Measurements from ENCODE around the gene PCSK5. TPM values are rescaled to one million over a fixed set of nuclear protein-coding genes. Genes with fewer than 3 reads are reported as not detected.
A peak's percentile ranks its signal among the peaks of the same experiment; 100 is the strongest.

PCSK5 gene
- total and polyA plus RNA-seq, 10 donors = 0.28 to 8.1 (median 5.5) TPM

- TF ChIP-seq POLR2A (IDR thresholded peaks at IDR 0.05) (peak in 2 of 3 donors; percentile 33 to 72), POLR2AphosphoS5 (IDR thresholded peaks at IDR 0.05) (peak; percentile 79 to 88 (median 85))
- TF ChIP-seq, protein P1, sequence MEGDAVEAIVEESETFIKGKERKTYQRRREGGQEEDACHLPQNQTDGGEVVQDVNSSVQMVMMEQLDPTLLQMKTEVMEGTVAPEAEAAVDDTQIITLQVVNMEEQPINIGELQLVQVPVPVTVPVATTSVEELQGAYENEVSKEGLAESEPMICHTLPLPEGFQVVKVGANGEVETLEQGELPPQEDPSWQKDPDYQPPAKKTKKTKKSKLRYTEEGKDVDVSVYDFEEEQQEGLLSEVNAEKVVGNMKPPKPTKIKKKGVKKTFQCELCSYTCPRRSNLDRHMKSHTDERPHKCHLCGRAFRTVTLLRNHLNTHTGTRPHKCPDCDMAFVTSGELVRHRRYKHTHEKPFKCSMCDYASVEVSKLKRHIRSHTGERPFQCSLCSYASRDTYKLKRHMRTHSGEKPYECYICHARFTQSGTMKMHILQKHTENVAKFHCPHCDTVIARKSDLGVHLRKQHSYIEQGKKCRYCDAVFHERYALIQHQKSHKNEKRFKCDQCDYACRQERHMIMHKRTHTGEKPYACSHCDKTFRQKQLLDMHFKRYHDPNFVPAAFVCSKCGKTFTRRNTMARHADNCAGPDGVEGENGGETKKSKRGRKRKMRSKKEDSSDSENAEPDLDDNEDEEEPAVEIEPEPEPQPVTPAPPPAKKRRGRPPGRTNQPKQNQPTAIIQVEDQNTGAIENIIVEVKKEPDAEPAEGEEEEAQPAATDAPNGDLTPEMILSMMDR (IDR thresholded peaks at IDR 0.05 in 8 of 11, conservative IDR thresholded peaks at IDR 0.05 in 3 of 11) = peak in 10 of 11 experiments; percentile 27 to 69 (median 43)
- H3K27me3 ChIP-seq (replicated peaks in 1 of 7) = no peaks in the 10 kb centered on the region
- intact Hi-C loops (cut with DNase I; ENCODE audit: low total_unique reads) = no loop called here
Observed at GRCh38 chr9:76394195-76394959, 503.9 kb downstream of the PCSK5 start, which contains the start of gene RFK. Gene RFK, minus strand, starts transcription at chr9:76394426. Its CDS starts 255 bp downstream, at chr9:76394171.

DNA sequence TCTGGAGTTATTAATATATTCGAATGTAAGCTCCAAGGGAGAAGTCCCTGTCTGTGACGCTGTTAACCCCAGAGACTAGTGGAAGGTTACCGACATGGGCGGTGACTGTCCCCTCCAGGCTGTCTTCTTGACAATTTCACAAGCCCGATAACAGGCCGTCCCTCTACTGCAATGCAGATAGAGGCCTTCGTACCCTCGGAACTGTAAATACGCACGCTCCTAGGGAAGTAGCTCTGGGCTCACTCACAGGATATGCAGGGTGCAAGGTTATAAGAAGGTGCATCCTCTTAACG is 504.4 kb downstream of the PCSK5 start:
- no peaks in the 10 kb centered on the region for H3K36me3 ChIP-seq
- peaks cover 0 to 6% (median 0%) of the 10 kb centered on the region in 8 donors for H3K9me3 ChIP-seq
- DNase-seq = no peak
- intact Hi-C loops (cut with DNase I; ENCODE audit: low total_unique reads) = no loop called here
- WGBS, 5 donors = 0 to 2% (median 1%) methylated on average over 11 of the region's 11 CpGs
- H3K27ac ChIP-seq = peak overlapping the region; percentile 85 to 96 (median 92)
- H3K27me3 ChIP-seq (replicated peaks in 1 of 7) = no peaks in the 10 kb centered on the region
- TF ChIP-seq, protein P1 (IDR thresholded peaks at IDR 0.05 in 8 of 11, conservative IDR thresholded peaks at IDR 0.05 in 3 of 11) = peak in 1 of 11 experiments; percentile 3
- TF ChIP-seq POLR2A (IDR thresholded peaks at IDR 0.05) = peak in 1 of 3 donors; percentile 18
- no peak for TF ChIP-seq POLR2AphosphoS5 (IDR thresholded peaks at IDR 0.05)
- peaks cover 3 to 41% (median 30%) of the 10 kb centered on the region in 6 donors for H3K4me1 ChIP-seq
- H3K4me3 ChIP-seq = peak overlapping the region; percentile 62 to 99 (median 94)

More at GRCh38 chr9:76394195-76394959, 503.9 kb downstream of the PCSK5 start, which contains the start of gene RFK:
- H3K4me1 ChIP-seq = peaks cover 3 to 41% (median 30%) of the 10 kb centered on the region in 6 donors
- H3K27ac ChIP-seq = peak within 1 kb of the TSS; percentile 85 to 96 (median 92)
- peak; percentile 98 for DNase-seq
- peaks cover 0 to 4% (median 0%) of the 10 kb centered on the region in 6 donors for H3K36me3 ChIP-seq
- H3K9me3 ChIP-seq = peaks cover 0 to 6% (median 0%) of the 10 kb centered on the region in 8 donors
- WGBS, 5 donors = 0 to 1% (median 0%) methylated on average over 26 to 81 of the region's 81 CpGs
- peak within 1 kb of the TSS; percentile 62 to 99 (median 94) for H3K4me3 ChIP-seq

DNA sequence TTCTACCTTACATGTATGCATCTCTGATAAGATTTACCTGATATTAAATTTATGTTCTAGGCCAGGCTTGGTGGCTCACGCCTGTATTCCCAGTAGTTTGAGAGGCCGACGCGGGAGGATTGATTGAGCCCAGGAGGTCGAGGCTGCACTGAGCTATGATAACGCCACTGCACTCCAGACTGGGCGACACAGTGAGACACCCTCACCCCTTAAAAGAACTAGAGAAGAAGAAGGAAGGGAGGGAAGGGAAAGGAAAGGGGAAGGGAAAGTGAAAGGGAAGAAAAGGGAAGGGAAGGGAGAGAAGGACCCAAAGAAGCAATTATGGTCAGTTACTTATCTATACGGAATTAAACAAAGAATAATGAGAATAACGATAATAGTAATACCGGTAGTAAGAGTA is 504.9 kb downstream of the PCSK5 start:
- H3K4me3 ChIP-seq = peak overlapping the region in 6 of 8 donors; percentile 65 to 99 (median 94)
- TF ChIP-seq, protein P1 (IDR thresholded peaks at IDR 0.05 in 8 of 11, conservative IDR thresholded peaks at IDR 0.05 in 3 of 11) = no peak
- TF ChIP-seq POLR2AphosphoS5 (IDR thresholded peaks at IDR 0.05) = no peak
- TF ChIP-seq POLR2A (IDR thresholded peaks at IDR 0.05) = no peak
- no peaks in the 10 kb centered on the region for H3K36me3 ChIP-seq
- H3K27ac ChIP-seq = peak overlapping the region; percentile 85 to 96 (median 92)
- peaks cover 3 to 41% (median 29%) of the 10 kb centered on the region in 6 donors for H3K4me1 ChIP-seq
- intact Hi-C loops (cut with DNase I; ENCODE audit: low total_unique reads) = no loop called here
- WGBS, 5 donors = 72 to 80% (median 79%) methylated on average over 10 of the region's 10 CpGs
- peaks cover 0 to 6% (median 0%) of the 10 kb centered on the region in 8 donors for H3K9me3 ChIP-seq
- peak; percentile 78 for DNase-seq
- no peaks in the 10 kb centered on the region for H3K27me3 ChIP-seq (replicated peaks in 1 of 7)

- no peak overlapping the region for H3K4me3 ChIP-seq
- 91 to 97% (median 92%) methylated on average over 6 of the region's 6 CpGs for whole genome bisulfite sequencing, 5 donors
- H3K27me3 ChIP-seq (replicated peaks in 1 of 7) = no peaks in the 10 kb centered on the region
- H3K9me3 ChIP-seq = peaks cover 0 to 6% (median 0%) of the 10 kb centered on the region in 8 donors
- peaks cover 3 to 35% (median 26%) of the 10 kb centered on the region in 6 donors for H3K4me1 ChIP-seq
- H3K36me3 ChIP-seq = no peaks in the 10 kb centered on the region
- H3K27ac ChIP-seq = peak overlapping the region in 1 of 8 donors; percentile 96
- no peak for DNase-seq
- intact Hi-C loops (cut with DNase I; ENCODE audit: low total_unique reads) = no loop called here
- TF ChIP-seq POLR2AphosphoS5 (IDR thresholded peaks at IDR 0.05) = no peak
- TF ChIP-seq, protein P1 (IDR thresholded peaks at IDR 0.05 in 8 of 11, conservative IDR thresholded peaks at IDR 0.05 in 3 of 11) = no peak
- no peak for TF ChIP-seq POLR2A (IDR thresholded peaks at IDR 0.05)
Observed at GRCh38 chr9:76396144-76396543, 505.7 kb downstream of the PCSK5 start.
